ENCODE data around the gene SLC66A2.
"Not testable (repeated sequence)": the region's sequence is repeated elsewhere in the genome, so short reads cannot be mapped to it uniquely, and the experiment has no call there.

SLC66A2 gene

GRCh38 chr18:79867666-79868065 is 83.8 kb downstream of the SLC66A2 start:
- CTCF ChIA-PET = interaction anchor here (0.9 to 1.1 kb wide), 2 partner anchors 11 to 26 kb away, joined by 3 read pairs; no protein-coding TSS in a partner anchor
- 93% methylated on average over 15 of the region's 16 CpGs for WGBS (ENCODE audit: insufficient coverage)
- Histone ChIP-seq H3K27me3 (replicated peaks in 2 of 5; ENCODE audit: control insufficient read depth in 4 of 5, insufficient read depth in 5 of 5, low read length in 4 of 5) (peaks cover 0 to 24% (median 0%) of the 10 kb centered on the region in 5 experiments), H3K4me3 (ENCODE audit: control insufficient read depth in 1 of 7, extremely low read depth in 1 of 7, insufficient read depth in 4 of 7, low read depth in 2 of 7, low read length in 6 of 7) (no peak overlapping the region), H3K27ac (ENCODE audit: insufficient read depth in 1 of 2, low read depth in 1 of 2, low read length in 2 of 2, poor library complexity in 1 of 2, severe bottlenecking in 2 of 2) (no peak overlapping the region), H3K4me1 (ENCODE audit: control extremely low read depth in 1 of 4, control insufficient read depth in 4 of 4, insufficient read depth in 4 of 4, low read length in 3 of 4) (no peaks in the 10 kb centered on the region), H3K9me3 (ENCODE audit: control extremely low read depth in 1 of 5, control insufficient read depth in 4 of 5, insufficient read depth in 2 of 5, low read depth in 1 of 5, low read length in 4 of 5) (peaks cover 0 to 12% (median 11%) of the 10 kb centered on the region in 5 experiments), H3K36me3 (ENCODE audit: control insufficient read depth in 4 of 4, insufficient read depth in 4 of 4, low read length in 3 of 4) (no peaks in the 10 kb centered on the region)
- POLR2A ChIA-PET = interaction anchor here (0.6 kb wide), 1 partner anchor 121 kb away, joined by 3 read pairs; no protein-coding TSS in a partner anchor
- DNase-seq = no peak

- POLR2A ChIA-PET = no interaction called here
- Histone ChIP-seq H3K4me3 (ENCODE audit: control insufficient read depth in 1 of 7, extremely low read depth in 1 of 7, insufficient read depth in 4 of 7, low read depth in 2 of 7, low read length in 6 of 7) (no peak overlapping the region), H3K27me3 (replicated peaks in 2 of 5; ENCODE audit: control insufficient read depth in 4 of 5, insufficient read depth in 5 of 5, low read length in 4 of 5) (peaks cover 0 to 31% (median 0%) of the 10 kb centered on the region in 5 experiments), H3K4me1 (ENCODE audit: control extremely low read depth in 1 of 4, control insufficient read depth in 4 of 4, insufficient read depth in 4 of 4, low read length in 3 of 4) (no peaks in the 10 kb centered on the region), H3K9me3 (ENCODE audit: control extremely low read depth in 1 of 5, control insufficient read depth in 4 of 5, insufficient read depth in 2 of 5, low read depth in 1 of 5, low read length in 4 of 5) (peaks cover 0 to 18% (median 11%) of the 10 kb centered on the region in 5 experiments), H3K27ac (ENCODE audit: insufficient read depth in 1 of 2, low read depth in 1 of 2, low read length in 2 of 2, poor library complexity in 1 of 2, severe bottlenecking in 2 of 2) (no peak overlapping the region), H3K36me3 (ENCODE audit: control insufficient read depth in 4 of 4, insufficient read depth in 4 of 4, low read length in 3 of 4) (no peaks in the 10 kb centered on the region)
- CTCF ChIA-PET = interaction anchor here (0.9 to 1.1 kb wide), 2 partner anchors 10 to 26 kb away, joined by 3 read pairs; no protein-coding TSS in a partner anchor
- WGBS (ENCODE audit: insufficient coverage) = 91% methylated on average over 8 of the region's 20 CpGs
- peak in 1 of 3 donors; percentile 33 for DNase-seq
Measured at GRCh38 chr18:79866889-79867574, 84.4 kb downstream of the SLC66A2 start.

GRCh38 chr18:79865951-79866350 is 85.5 kb downstream of the SLC66A2 start:
- H3K4me3 ChIP-seq (ENCODE audit: control insufficient read depth in 1 of 7, extremely low read depth in 1 of 7, insufficient read depth in 4 of 7, low read depth in 2 of 7, low read length in 6 of 7); POLR2A ChIA-PET; H3K36me3 ChIP-seq (ENCODE audit: control insufficient read depth in 4 of 4, insufficient read depth in 4 of 4, low read length in 3 of 4); H3K27ac ChIP-seq (ENCODE audit: insufficient read depth in 1 of 2, low read depth in 1 of 2, low read length in 2 of 2, poor library complexity in 1 of 2, severe bottlenecking in 2 of 2); H3K4me1 ChIP-seq (ENCODE audit: control extremely low read depth in 1 of 4, control insufficient read depth in 4 of 4, insufficient read depth in 4 of 4, low read length in 3 of 4); DNase-seq; CTCF ChIA-PET: not testable (repeated sequence)
- H3K27me3 ChIP-seq (replicated peaks in 2 of 5; ENCODE audit: control insufficient read depth in 4 of 5, insufficient read depth in 5 of 5, low read length in 4 of 5) = peaks cover 0 to 39% (median 0%) of the 10 kb centered on the region in 5 experiments
- H3K9me3 ChIP-seq (ENCODE audit: control extremely low read depth in 1 of 5, control insufficient read depth in 4 of 5, insufficient read depth in 2 of 5, low read depth in 1 of 5, low read length in 4 of 5) = peaks cover 0 to 25% (median 11%) of the 10 kb centered on the region in 5 experiments
- 100% methylated on average over 1 of the region's 3 CpGs for WGBS (ENCODE audit: insufficient coverage)

DNA sequence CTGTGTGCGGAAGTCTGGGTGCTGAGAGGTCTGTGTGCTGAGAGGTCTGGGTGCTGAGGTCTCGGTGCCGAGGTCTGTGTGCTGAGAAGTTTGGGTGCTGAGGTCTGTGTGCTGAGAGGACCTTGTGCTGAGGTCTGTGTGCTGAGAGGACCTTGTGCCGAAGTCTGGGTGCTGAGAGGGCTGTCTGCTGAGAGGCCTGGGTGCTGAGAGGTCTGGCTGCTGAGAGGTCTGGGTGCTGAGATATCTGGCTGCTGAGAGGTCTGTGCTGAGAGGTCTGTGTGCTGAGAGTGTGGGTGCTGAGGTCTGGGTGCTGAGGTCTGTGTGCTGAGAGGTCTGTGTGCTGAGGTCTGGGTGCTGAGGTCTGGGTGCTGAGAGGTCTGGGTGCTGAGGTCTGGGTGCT is 86.5 kb downstream of the SLC66A2 start:
- WGBS (ENCODE audit: insufficient coverage) = 100% methylated on average over 1 of the region's 4 CpGs
- CTCF ChIA-PET = not testable (repeated sequence)

GRCh38 chr18:79864006-79864725 is 87.3 kb downstream of the SLC66A2 start:
- no peaks in the 10 kb centered on the region for H3K4me1 ChIP-seq (ENCODE audit: control extremely low read depth in 1 of 4, control insufficient read depth in 4 of 4, insufficient read depth in 4 of 4, low read length in 3 of 4)
- H3K27me3 ChIP-seq (replicated peaks in 2 of 5; ENCODE audit: control insufficient read depth in 4 of 5, insufficient read depth in 5 of 5, low read length in 4 of 5) = peaks cover 0 to 39% (median 0%) of the 10 kb centered on the region in 5 experiments
- 75% methylated on average over 51 of the region's 74 CpGs for WGBS (ENCODE audit: insufficient coverage)
- no peak for DNase-seq
- ChIA-PET CTCF (interaction anchor here (1.3 kb wide), 1 partner anchor 9 kb away, joined by 4 read pairs; no protein-coding TSS in a partner anchor), POLR2A (no interaction called here)
- peaks cover 0 to 25% (median 11%) of the 10 kb centered on the region in 5 experiments for H3K9me3 ChIP-seq (ENCODE audit: control extremely low read depth in 1 of 5, control insufficient read depth in 4 of 5, insufficient read depth in 2 of 5, low read depth in 1 of 5, low read length in 4 of 5)
- H3K27ac ChIP-seq (ENCODE audit: insufficient read depth in 1 of 2, low read depth in 1 of 2, low read length in 2 of 2, poor library complexity in 1 of 2, severe bottlenecking in 2 of 2) = no peak overlapping the region
- H3K36me3 ChIP-seq (ENCODE audit: control insufficient read depth in 4 of 4, insufficient read depth in 4 of 4, low read length in 3 of 4) = no peaks in the 10 kb centered on the region
- H3K4me3 ChIP-seq (ENCODE audit: control insufficient read depth in 1 of 7, extremely low read depth in 1 of 7, insufficient read depth in 4 of 7, low read depth in 2 of 7, low read length in 6 of 7) = no peak overlapping the region

More for the DNA sequence above, 86.5 kb downstream of the SLC66A2 start:
- H3K4me1 ChIP-seq (ENCODE audit: control extremely low read depth in 1 of 4, control insufficient read depth in 4 of 4, insufficient read depth in 4 of 4, low read length in 3 of 4); H3K36me3 ChIP-seq (ENCODE audit: control insufficient read depth in 4 of 4, insufficient read depth in 4 of 4, low read length in 3 of 4); H3K4me3 ChIP-seq (ENCODE audit: control insufficient read depth in 1 of 7, extremely low read depth in 1 of 7, insufficient read depth in 4 of 7, low read depth in 2 of 7, low read length in 6 of 7); DNase-seq; H3K27ac ChIP-seq (ENCODE audit: insufficient read depth in 1 of 2, low read depth in 1 of 2, low read length in 2 of 2, poor library complexity in 1 of 2, severe bottlenecking in 2 of 2); POLR2A ChIA-PET: not testable (repeated sequence)
- Histone ChIP-seq H3K27me3 (replicated peaks in 2 of 5; ENCODE audit: control insufficient read depth in 4 of 5, insufficient read depth in 5 of 5, low read length in 4 of 5) (peaks cover 0 to 39% (median 0%) of the 10 kb centered on the region in 5 experiments), H3K9me3 (ENCODE audit: control extremely low read depth in 1 of 5, control insufficient read depth in 4 of 5, insufficient read depth in 2 of 5, low read depth in 1 of 5, low read length in 4 of 5) (peaks cover 0 to 25% (median 11%) of the 10 kb centered on the region in 5 experiments)

- CTCF ChIA-PET = interaction anchor here (1.3 kb wide), 1 partner anchor 9 kb away, joined by 4 read pairs; no protein-coding TSS in a partner anchor
- H3K27ac ChIP-seq (ENCODE audit: insufficient read depth in 1 of 2, low read depth in 1 of 2, low read length in 2 of 2, poor library complexity in 1 of 2, severe bottlenecking in 2 of 2) = no peak overlapping the region
- peaks cover 0 to 39% (median 0%) of the 10 kb centered on the region in 5 experiments for H3K27me3 ChIP-seq (replicated peaks in 2 of 5; ENCODE audit: control insufficient read depth in 4 of 5, insufficient read depth in 5 of 5, low read length in 4 of 5)
- 63% methylated on average over 95 of the region's 102 CpGs for WGBS (ENCODE audit: insufficient coverage)
- DNase-seq = no peak
- no peaks in the 10 kb centered on the region for H3K36me3 ChIP-seq (ENCODE audit: control insufficient read depth in 4 of 4, insufficient read depth in 4 of 4, low read length in 3 of 4)
- no peak overlapping the region for H3K4me3 ChIP-seq (ENCODE audit: control insufficient read depth in 1 of 7, extremely low read depth in 1 of 7, insufficient read depth in 4 of 7, low read depth in 2 of 7, low read length in 6 of 7)
- POLR2A ChIA-PET = no interaction called here
- H3K9me3 ChIP-seq (ENCODE audit: control extremely low read depth in 1 of 5, control insufficient read depth in 4 of 5, insufficient read depth in 2 of 5, low read depth in 1 of 5, low read length in 4 of 5) = peaks cover 0 to 25% (median 11%) of the 10 kb centered on the region in 5 experiments
- H3K4me1 ChIP-seq (ENCODE audit: control extremely low read depth in 1 of 4, control insufficient read depth in 4 of 4, insufficient read depth in 4 of 4, low read length in 3 of 4) = no peaks in the 10 kb centered on the region
Measured at GRCh38 chr18:79863161-79864005, 88.1 kb downstream of the SLC66A2 start.

Data from common myeloid progenitor, CD34-positive (primary cell).